GM11168 (cell line): ENCODE data around the gene ARHGAP45.

Experiments used
- in situ Hi-C: fragments of 300-500 bp; cut with MboI; formaldehyde crosslinking; loops from one replicate; pipeline ENCODE4 v1.12.0; 2022; ENCODE audit warnings: low sequenced_read_pairs; ENCODE audit not compliant: unreplicated experiment

Gene ARHGAP45

GRCh38 chr19:1068009-1069001 lies 1.3 kb downstream of the ARHGAP45 start:
- in situ Hi-C loops, result no loop called here

GRCh38 chr19:1069009-1069779 lies 2.2 kb downstream of the ARHGAP45 start:
- in situ Hi-C loops, result no loop called here

GRCh38 chr19:1070576-1070930 lies 3.6 kb downstream of the ARHGAP45 start:
- in situ Hi-C loops, result no loop called here

GRCh38 chr19:1070931-1071791 lies 4.2 kb downstream of the ARHGAP45 start:
- in situ Hi-C loops, result no loop called here

GRCh38 chr19:1072371-1073015 lies 5.5 kb downstream of the ARHGAP45 start:
- in situ Hi-C loops, result no loop called here

- in situ Hi-C loops, result no loop called here
Measured at GRCh38 chr19:1073063-1073955, 6.3 kb downstream of the ARHGAP45 start.

- in situ Hi-C loops, result no loop called here
Measured at GRCh38 chr19:1073956-1074517, 7.1 kb downstream of the ARHGAP45 start.

- in situ Hi-C loops, result no loop called here
Measured at GRCh38 chr19:1074544-1075283, 7.7 kb downstream of the ARHGAP45 start.

GRCh38 chr19:1076046-1076386 lies 9.0 kb downstream of the ARHGAP45 start:
- in situ Hi-C loops, result no loop called here

GRCh38 chr19:1076951-1077350 lies 10.0 kb downstream of the ARHGAP45 start:
- in situ Hi-C loops, result no loop called here

GRCh38 chr19:1079566-1080111 lies 12.7 kb downstream of the ARHGAP45 start:
- in situ Hi-C loops, result no loop called here

- in situ Hi-C loops, result no loop called here
Measured at GRCh38 chr19:1080360-1081161, 13.6 kb downstream of the ARHGAP45 start.

GRCh38 chr19:1081301-1082164 lies 14.6 kb downstream of the ARHGAP45 start:
- in situ Hi-C loops, result no loop called here

- in situ Hi-C loops, result no loop called here
Measured at GRCh38 chr19:1082165-1082927, 15.4 kb downstream of the ARHGAP45 start.
